NCI-H146 (cell line): ENCODE measurements around the gene ZNHIT3.
A peak's percentile ranks its signal among the peaks of the same experiment; 100 is the strongest.
"Not testable (repeated sequence)": the region's sequence is repeated elsewhere in the genome, so short reads cannot be mapped to it uniquely, and the experiment has no call there.

ENCODE experiments used
- DNase-seq: peaks from one replicate; lab custom pipeline; 2025; lab: John Stamatoyannopoulos, UW

Gene ZNHIT3

DNA sequence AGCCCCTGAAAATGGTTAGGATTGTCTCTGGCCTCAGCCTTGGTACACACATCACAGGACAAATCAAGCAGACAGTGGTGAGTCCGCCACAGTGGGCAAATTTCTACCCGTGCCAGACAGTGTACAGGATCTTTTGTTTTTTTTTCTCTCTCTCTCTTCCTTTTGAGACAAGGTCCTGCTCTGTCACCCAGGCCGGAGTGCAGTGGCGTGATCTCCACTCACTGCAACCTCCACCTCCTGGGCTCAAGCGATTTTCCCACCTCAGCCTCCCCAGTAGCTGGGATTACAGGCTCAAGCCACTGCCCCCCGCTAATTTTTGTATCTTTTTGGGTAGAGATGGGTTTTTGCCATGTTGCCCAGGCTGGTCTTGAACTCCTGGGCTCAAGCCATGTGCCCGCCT is 2.5 kb upstream of the ZNHIT3 start:
- not testable (repeated sequence) for DNase-seq

DNA sequence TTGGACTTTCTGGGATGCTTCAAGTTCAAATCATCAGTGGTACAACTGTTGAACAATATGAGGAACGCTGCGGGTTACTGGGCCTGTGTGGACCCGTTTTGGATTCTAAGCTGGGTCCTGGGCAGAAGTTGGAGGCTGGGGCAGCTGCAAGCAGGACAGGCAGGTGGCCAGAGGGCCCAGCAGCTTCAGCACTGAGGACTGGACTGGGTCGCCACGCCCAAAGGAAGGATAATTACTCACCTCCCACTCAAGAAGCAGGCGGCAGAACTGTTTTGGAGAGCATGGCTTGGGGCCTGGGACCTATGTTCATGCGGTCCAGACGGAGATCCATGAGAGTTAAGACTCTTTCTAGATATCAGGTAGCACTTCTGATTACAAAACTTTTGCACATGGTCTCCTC is 1.5 kb upstream of the ZNHIT3 start:
- no peak for DNase-seq

- peak; percentile 68 for DNase-seq
These were observed 677 bp upstream of the ZNHIT3 start for GRCh38 chr17:36485805-36486203.

DNA sequence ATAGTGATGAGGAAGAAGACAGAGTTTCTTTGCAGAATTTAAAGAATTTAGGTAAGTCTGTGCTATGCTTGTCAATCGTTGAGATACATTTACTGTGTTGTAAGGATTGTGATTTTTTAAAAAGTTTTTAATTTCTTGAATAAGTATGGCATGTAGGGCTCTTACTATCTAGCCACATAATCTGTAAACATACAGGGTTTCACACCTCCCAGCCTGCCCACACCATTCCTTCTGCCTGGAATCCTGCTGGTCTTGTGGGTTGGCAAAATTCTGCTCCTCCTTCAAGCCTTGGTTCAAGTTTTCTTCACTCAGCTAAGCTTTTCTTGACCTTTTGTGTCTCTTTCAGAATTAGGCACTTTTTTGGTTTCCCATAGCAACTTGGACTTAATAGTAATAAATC is 7.5 kb downstream of the ZNHIT3 start:
- DNase-seq = no peak

GRCh38 chr17:36494674-36495073 is 8.2 kb downstream of the ZNHIT3 start:
- DNase-seq = no peak

DNA sequence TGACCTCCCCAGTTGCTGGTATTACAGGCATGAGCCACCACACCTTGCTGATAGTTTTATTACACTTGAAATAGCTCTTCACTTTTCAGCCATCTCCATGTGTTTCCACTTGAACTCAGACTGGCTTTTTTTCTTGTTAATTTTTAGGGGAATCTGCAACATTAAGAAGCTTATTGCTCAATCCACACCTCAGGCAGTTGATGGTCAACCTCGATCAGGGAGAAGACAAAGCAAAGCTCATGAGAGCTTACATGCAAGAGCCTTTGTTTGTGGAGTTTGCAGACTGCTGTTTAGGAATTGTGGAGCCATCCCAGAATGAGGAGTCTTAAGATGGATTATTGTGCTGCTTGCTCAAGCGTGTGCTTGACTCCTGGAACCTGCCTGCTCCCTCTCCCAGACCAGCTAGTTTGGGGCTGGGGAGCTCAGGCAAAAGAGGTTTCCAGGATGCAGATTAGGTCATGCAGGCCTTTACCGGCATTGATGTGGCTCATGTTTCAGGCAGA is 8.6 kb downstream of the ZNHIT3 start:
- DNase-seq = no peak

GRCh38 chr17:36496018-36496789 is 9.7 kb downstream of the ZNHIT3 start:
- no peak for DNase-seq

DNA sequence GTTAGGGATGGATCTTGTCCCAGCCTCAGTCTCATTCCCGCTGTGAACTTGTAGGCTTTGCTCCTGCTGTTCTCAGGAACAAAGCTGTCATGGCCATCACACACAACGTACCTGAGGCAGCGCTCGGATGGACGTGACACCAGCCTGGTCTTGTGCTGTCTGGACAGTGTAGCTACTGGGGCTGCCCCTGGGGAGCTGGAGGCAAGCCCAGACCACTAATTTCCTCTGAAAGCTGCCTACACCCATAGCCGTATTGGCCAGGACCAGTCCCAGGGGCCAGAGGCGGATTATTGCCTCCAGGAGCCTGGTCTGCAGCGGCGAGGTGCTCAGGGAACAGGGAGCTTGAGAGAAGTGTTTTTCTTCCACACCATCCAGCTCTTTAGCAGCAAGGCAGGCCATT is 11.7 kb downstream of the ZNHIT3 start:
- DNase-seq = no peak

GRCh38 chr17:36498560-36499300 is 12.2 kb downstream of the ZNHIT3 start:
- DNase-seq = no peak

DNA sequence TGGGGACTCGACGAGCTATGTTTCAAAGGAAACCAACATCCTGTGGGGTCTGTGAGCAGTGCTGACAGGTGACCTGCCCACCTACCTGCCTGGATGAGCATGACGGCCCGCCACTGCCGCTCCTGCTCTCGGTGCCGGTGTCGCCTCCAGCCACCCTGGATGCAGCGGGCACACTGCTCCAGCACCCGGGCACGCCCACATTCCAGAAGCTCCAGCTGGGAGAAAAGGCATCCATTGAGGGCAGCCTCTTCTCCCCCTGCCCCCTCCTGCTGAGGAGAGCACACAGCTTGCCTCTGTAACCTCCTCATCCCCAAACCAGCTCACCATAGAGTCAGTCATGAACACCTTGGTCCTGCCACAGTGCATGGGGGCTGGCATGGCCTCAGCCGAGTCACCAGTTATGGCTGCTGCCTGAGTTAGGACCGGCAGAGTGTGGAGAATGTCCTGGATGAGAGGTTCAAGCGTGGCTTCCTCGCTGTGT is 14.3 kb downstream of the ZNHIT3 start:
- DNase-seq = no peak

DNA sequence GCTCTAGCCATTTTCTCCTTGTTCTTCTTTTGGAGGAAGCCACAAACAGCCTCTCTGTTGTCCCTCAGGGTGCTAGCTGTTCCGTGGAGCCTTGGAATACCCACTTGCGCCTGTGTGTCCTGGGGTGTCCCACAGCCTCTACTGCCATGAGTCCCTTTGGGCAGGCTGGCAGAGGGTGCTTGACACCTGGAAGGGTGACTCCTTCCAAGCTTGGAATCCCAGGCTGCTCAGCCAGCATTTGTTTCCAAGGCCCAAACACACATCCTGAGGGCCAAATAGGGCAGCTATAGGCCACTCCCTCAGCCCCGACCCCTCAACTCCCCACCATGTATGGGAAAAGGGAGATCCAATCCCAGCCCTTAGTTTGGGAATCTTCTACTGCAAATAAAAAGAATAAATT is 14.9 kb downstream of the ZNHIT3 start:
- no peak for DNase-seq

DNA sequence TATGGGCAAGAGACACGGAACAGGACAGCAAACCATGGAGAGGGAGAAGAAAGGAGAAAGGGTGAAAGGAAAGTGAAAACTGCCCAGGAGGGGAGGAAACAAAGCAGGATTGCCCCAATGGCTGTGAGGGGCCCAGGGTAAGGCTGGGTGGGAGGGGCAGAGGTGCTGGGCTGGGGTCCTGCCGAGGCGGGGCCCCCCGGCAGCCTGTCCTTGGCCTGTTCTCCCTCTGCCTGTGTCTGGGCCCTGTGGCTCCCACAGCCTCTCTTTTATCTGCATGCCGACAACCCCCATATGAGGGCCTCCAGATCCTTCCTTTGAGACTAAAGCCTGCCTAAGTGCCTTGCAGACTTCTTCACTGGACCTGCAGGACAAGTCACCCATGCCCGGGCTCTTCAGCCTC is 15.5 kb downstream of the ZNHIT3 start:
- DNase-seq = no peak

- no peak for DNase-seq
These were observed 17.1 kb downstream of the ZNHIT3 start for GRCh38 chr17:36503456-36504155.

DNA sequence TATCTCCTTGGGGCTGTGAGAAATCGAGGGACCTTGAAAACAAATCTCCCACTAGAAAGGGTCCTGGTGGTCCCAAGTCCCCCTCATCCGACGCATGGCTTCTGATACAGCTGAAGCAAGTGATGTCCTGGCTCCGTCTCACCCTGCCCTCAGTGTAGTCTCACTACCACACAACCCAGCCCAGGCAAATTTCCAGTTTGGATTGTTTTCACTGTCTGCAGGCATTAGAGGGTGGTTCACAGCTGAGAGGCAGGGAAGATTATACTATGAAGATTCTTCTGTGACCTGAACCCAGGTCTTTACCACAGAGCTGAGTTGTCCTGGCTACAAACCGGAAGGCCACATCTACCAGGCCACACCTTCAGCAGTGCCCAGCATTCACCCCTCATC is 17.7 kb downstream of the ZNHIT3 start:
- no peak for DNase-seq

- DNase-seq = no peak
These were observed 18.7 kb downstream of the ZNHIT3 start for GRCh38 chr17:36505171-36505570.

DNA sequence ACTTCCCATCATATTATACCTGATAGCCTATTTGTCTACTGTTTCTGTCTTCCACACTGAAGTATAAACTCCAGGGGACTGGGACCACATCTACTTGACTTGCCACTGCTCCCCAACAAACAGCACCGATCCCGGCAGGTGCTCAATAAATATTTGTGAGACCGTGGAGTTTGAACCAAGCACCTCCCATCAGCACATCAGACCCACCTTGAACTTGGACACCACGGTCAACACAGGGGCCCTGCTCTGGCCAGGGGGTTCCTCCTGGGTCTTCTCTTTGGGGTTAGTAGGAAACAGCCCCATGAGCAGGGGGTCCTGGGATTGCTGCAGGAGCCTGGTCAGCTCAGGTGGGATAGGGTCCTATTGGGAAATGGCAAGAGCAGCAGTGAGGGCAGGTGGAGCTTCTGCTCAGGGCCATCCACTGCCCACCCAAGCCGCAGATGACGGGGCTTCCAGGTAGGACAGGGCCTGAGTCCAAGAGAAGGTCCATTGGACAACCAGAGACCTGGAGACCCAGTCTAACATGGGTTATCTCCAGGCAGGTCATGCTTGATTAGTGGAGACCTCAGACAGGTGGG is 19.9 kb downstream of the ZNHIT3 start:
- no peak for DNase-seq

- no peak for DNase-seq
These were observed 20.4 kb downstream of the ZNHIT3 start for GRCh38 chr17:36506831-36507230.

GRCh38 chr17:36507266-36507665 is 20.8 kb downstream of the ZNHIT3 start:
- DNase-seq = no peak

DNA sequence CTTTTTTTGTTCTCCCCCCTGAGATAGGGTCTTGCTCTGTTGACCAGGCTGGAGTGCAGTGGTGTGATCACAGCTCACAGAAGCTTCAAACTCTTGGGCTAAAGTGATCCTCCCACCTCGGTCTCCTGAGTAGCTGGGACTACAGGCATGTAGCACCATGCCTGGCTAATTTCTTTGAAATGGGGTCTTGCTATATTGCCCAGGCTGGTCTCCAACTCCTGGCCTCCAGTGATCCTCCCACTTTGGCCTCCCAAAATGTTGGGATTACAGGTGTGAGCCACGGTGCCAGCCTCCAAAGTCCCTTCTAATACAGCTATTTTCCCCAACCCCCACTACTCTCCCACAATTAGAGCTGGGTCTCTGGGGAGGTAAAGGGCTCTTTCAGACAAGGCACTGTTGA is 22.0 kb downstream of the ZNHIT3 start:
- DNase-seq = not testable (repeated sequence)

DNA sequence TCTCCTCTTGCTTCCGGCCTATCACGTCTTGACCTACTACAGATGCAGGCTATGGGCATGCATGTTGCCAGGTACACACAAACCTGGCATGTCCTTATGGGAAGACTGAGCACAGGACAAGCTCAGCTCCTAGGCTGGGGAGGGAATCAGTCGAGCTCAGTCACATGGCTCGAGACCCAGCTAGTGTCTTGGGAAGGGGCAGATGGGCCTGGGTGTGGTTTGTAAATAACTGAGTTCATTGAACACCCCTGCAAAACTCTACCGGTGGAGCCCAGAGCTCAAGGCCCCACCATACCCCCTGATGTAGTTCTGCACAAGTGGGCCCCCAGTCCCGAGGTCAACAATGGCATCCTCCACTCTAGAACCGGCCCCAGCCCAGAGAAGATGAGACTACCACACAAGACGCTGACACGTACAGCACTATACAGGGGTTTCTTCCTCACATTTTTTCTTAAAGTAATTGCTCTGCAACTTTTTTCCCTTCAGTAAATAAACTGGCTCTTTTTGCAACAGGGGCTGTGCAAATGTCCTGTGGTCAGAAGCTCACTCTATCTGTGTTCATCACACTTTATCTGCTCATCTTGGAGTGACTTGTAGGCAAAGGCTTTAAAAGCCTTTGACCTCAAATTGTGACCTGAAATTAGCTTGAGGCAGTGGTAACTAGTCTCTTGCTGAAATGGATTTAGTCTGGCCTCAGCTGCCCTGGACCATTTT is 22.9 kb downstream of the ZNHIT3 start:
- DNase-seq = no peak

DNA sequence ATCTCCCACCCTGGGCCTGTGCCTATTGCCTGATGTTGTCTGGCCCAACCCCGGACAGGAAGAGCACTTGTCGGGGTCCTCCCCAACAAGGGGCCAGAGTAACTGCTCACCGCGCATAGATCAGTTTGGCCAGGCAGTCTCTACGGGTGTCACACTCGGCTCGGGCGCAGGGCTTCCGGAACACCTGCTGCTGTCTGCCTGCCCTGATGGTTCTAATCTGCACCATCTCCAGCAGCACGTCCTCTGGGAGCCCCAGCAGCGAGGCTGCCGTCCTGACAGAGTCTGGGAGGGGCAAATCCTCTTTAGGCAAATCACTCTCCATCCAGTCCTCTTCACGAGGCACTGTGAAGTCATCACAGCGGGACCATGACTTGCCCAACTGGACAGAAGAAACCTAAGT is 24.2 kb downstream of the ZNHIT3 start:
- no peak for DNase-seq

DNA sequence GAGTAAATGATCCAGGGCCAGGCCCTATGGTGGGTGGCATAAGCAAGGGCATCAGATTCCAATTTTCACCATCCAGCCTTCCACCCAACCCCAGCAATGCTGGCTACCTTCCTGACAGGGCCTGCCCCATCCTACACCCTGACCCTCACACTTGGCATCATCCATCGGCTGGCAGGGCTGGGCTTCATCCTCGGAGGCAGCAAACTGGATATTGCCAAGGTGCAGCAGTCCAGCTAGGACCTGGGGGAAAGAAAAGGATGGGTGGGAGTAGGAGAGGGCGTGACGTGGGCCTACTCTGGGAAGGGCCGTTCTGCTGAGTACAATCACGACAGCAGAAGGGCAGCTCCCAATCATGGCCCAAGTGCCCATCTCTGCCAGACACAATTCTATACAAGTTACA is 24.7 kb downstream of the ZNHIT3 start:
- DNase-seq = no peak
